ENCODE data around the gene GPR50.

GPR50 gene

GRCh38 chrX:151176231-151176750, at the start of gene GPR50:
TSS of gene GPR50 (plus strand) at chrX:151176584. CDS start at chrX:151176722, 138 bp downstream.
- DNase-seq = no peak

- no peak for DNase-seq
Observed at GRCh38 chrX:151132531-151132930, 43.9 kb upstream of the GPR50 start.

GRCh38 chrX:151151665-151152267, 24.6 kb upstream of the GPR50 start:
- peak; percentile 66 for DNase-seq

GRCh38 chrX:151153086-151153485, 23.3 kb upstream of the GPR50 start:
- DNase-seq = no peak

- no peak for DNase-seq
Observed at GRCh38 chrX:151153667-151154066, 22.7 kb upstream of the GPR50 start.

GRCh38 chrX:151155234-151155633, 21.1 kb upstream of the GPR50 start:
- no peak for DNase-seq

- DNase-seq = no peak
Observed at GRCh38 chrX:151161690-151162089, 14.7 kb upstream of the GPR50 start.

GRCh38 chrX:151167791-151168345, 8.5 kb upstream of the GPR50 start:
- no peak for DNase-seq

GRCh38 chrX:151169783-151170182, 6.6 kb upstream of the GPR50 start:
- no peak for DNase-seq

GRCh38 chrX:151174581-151175282, 1.7 kb upstream of the GPR50 start:
- DNase-seq = no peak

GRCh38 chrX:151175283-151176062, 911 bp upstream of the GPR50 start:
- no peak for DNase-seq

- no peak for DNase-seq
Observed at GRCh38 chrX:151177141-151178027, 1.0 kb downstream of the GPR50 start.

GRCh38 chrX:151178746-151179145, 2.4 kb downstream of the GPR50 start:
- no peak for DNase-seq

- no peak for DNase-seq
Observed at GRCh38 chrX:151180400-151180799, 4.0 kb downstream of the GPR50 start.

- DNase-seq = no peak
Observed at GRCh38 chrX:151181088-151181487, 4.7 kb downstream of the GPR50 start.

GRCh38 chrX:151183233-151183753, 6.9 kb downstream of the GPR50 start:
- DNase-seq = no peak

- DNase-seq = no peak
Observed at GRCh38 chrX:151183912-151184565, 7.7 kb downstream of the GPR50 start.

GRCh38 chrX:151184705-151185104, 8.3 kb downstream of the GPR50 start:
- DNase-seq = no peak

- no peak for DNase-seq
Observed at GRCh38 chrX:151206871-151207270, 30.5 kb downstream of the GPR50 start.

GRCh38 chrX:151225843-151226242, 49.5 kb downstream of the GPR50 start:
- DNase-seq = no peak

- no peak for DNase-seq
Observed at GRCh38 chrX:151226941-151227340, 50.6 kb downstream of the GPR50 start.

- no peak for DNase-seq
Observed at GRCh38 chrX:151227627-151228026, 51.2 kb downstream of the GPR50 start.

All from activated effector memory CD4-positive, alpha-beta T cell treated with anti-CD3 and anti-CD28 coated beads, Interleukin-2, amount 50 U/mL, for 16 hours (primary cell).